Lower lobe of right lung (tissue), 2 donors: ENCODE results near the gene MALT1. TPM values are rescaled to one million over a fixed set of nuclear protein-coding genes. Genes with fewer than 3 reads are reported as not detected.
A peak's percentile ranks its signal among the peaks of the same experiment; 100 is the strongest.

Experiments used
- ATAC-seq, 2 donors: fragments of 200-7000 bp; cut with Tn5 transposase; one replicate each; pipeline ENCODE4 v1.9.1; 2020 to 2022; ENCODE audit warnings: mild to moderate bottlenecking in 2 of 2, moderate library complexity in 2 of 2
- DNase-seq: peaks from one replicate; pipeline ENCODE4 v3.0.0-alpha.2; 2020
- H3K27ac ChIP-seq: fragments of 200-600 bp; one replicate; pipeline ENCODE4 v1.8.0; 2022
- H3K27me3 ChIP-seq: fragments of 200-600 bp; one replicate; pipeline ENCODE4 v1.8.0; 2022; ENCODE audit warnings: low read depth
- H3K36me3 ChIP-seq: fragments of 200-600 bp; one replicate; pipeline ENCODE4 v1.8.0; 2022; ENCODE audit warnings: mild to moderate bottlenecking
- H3K4me1 ChIP-seq: fragments of 200-600 bp; one replicate; pipeline ENCODE4 v1.8.0; 2022
- H3K4me3 ChIP-seq: fragments of 200-600 bp; one replicate; pipeline ENCODE4 v1.8.0; 2022; ENCODE audit warnings: mild to moderate bottlenecking
- H3K9me3 ChIP-seq: fragments of 200-600 bp; one replicate; pipeline ENCODE4 v1.8.0; 2022
- intact Hi-C: fragments of 100-400 bp; cut with DNase I; formaldehyde crosslinking; loops from one replicate; pipeline ENCODE4 v1.11.0; 2022
- total RNA-seq: library from RNA; stranded (reverse); fragmentation: NEBNext Ultra II Directional; extraction: Animal tissue kit (Norgen Biotek cat#: 25700); gene quantifications from one replicate; pipeline ENCODE4 v1.2.1, GENCODE V29; 2021
- TF ChIP-seq, protein P1 (sequence below): fragments of 200-600 bp; IDR thresholded peaks from one replicate; pipeline ENCODE4 v1.8.0; 2022; ENCODE audit warnings: antibody characterized with exemption, mild to moderate bottlenecking
- donor health status: DM: no; HTN: yes; CAD: no; lungs with severe emphysema.

The MALT1 gene
- total RNA-seq, 1 donor from 2014 or later: 23.1 TPM

- Histone ChIP-seq H3K36me3 (no peaks in the 10 kb centered on the region), H3K27ac (no peak overlapping the region), H3K9me3 (no peaks in the 10 kb centered on the region), H3K4me1 (peaks cover 8% of the 10 kb centered on the region), H3K27me3 (no peaks in the 10 kb centered on the region), H3K4me3 (no peak overlapping the region)
- ATAC-seq (peak in 1 of 2 donors; percentile 11), DNase-seq (no peak)
- TF ChIP-seq, protein P1, sequence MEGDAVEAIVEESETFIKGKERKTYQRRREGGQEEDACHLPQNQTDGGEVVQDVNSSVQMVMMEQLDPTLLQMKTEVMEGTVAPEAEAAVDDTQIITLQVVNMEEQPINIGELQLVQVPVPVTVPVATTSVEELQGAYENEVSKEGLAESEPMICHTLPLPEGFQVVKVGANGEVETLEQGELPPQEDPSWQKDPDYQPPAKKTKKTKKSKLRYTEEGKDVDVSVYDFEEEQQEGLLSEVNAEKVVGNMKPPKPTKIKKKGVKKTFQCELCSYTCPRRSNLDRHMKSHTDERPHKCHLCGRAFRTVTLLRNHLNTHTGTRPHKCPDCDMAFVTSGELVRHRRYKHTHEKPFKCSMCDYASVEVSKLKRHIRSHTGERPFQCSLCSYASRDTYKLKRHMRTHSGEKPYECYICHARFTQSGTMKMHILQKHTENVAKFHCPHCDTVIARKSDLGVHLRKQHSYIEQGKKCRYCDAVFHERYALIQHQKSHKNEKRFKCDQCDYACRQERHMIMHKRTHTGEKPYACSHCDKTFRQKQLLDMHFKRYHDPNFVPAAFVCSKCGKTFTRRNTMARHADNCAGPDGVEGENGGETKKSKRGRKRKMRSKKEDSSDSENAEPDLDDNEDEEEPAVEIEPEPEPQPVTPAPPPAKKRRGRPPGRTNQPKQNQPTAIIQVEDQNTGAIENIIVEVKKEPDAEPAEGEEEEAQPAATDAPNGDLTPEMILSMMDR: no peak
- intact Hi-C loops: no loop called here
Measured at GRCh38 chr18:58657081-58657480, 14.2 kb upstream of the MALT1 start.

DNA sequence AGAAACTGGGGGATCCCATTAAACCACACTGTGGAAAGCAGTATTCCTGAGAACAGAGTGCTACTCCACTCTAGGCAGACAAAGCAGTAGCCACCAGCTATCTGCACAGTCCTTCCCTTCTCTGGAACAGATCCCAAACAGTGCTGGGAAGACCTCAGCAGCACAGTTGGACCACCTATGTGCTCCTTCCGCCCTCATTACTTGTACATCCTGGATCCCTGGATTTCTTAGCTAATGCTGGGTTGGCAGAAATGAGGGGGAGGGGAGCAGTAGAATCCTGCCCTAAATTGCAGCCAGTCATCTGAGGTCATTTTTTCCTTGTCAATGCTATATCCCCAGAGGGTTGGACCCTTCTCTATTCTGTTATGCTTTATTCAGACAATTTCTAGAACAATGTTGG is 13.8 kb upstream of the MALT1 start:
- Histone ChIP-seq H3K27me3 (no peaks in the 10 kb centered on the region), H3K9me3 (no peaks in the 10 kb centered on the region), H3K36me3 (no peaks in the 10 kb centered on the region), H3K4me1 (peaks cover 8% of the 10 kb centered on the region), H3K27ac (no peak overlapping the region), H3K4me3 (no peak overlapping the region)
- TF ChIP-seq, protein P1: no peak
- DNase-seq (no peak), ATAC-seq (peak in 1 of 2 donors; percentile 37)
- intact Hi-C loops: no loop called here

- H3K27ac ChIP-seq: no peak overlapping the region
- H3K9me3 ChIP-seq: no peaks in the 10 kb centered on the region
- TF ChIP-seq, protein P1: no peak
- ATAC-seq: no peak
- no peak overlapping the region for H3K4me3 ChIP-seq
- no peaks in the 10 kb centered on the region for H3K27me3 ChIP-seq
- H3K36me3 ChIP-seq: no peaks in the 10 kb centered on the region
- peaks cover 8% of the 10 kb centered on the region for H3K4me1 ChIP-seq
- intact Hi-C loops: no loop called here
- no peak for DNase-seq
Measured at GRCh38 chr18:58659691-58660090, 11.6 kb upstream of the MALT1 start.

DNA sequence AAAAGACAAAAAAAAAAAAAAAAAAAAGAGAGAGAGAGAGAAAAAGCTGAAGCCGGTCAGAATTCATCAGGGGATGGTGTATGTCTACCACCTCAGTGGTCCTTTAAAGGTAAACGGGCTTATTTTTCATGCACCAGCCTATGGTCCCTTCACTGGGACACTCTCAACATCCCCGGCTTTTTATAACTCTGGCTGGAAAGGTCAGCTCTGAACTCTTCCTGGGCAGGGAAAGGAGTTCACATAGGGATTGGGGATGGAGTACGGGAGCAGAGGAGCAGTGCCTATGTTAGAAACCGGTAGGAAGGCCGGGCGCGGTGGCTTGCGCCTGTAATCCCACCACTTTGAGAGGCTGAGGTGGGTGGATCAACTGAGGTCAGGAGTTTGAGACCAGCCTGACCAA is 10.3 kb upstream of the MALT1 start:
- no peaks in the 10 kb centered on the region for H3K27me3 ChIP-seq
- peaks cover 8% of the 10 kb centered on the region for H3K4me1 ChIP-seq
- TF ChIP-seq, protein P1: no peak
- no peaks in the 10 kb centered on the region for H3K36me3 ChIP-seq
- no peak overlapping the region for H3K4me3 ChIP-seq
- no peaks in the 10 kb centered on the region for H3K9me3 ChIP-seq
- no peak for ATAC-seq
- DNase-seq: no peak
- H3K27ac ChIP-seq: no peak overlapping the region
- intact Hi-C loops: no loop called here

- H3K36me3 ChIP-seq: no peaks in the 10 kb centered on the region
- H3K27ac ChIP-seq: no peak overlapping the region
- intact Hi-C loops: no loop called here
- no peaks in the 10 kb centered on the region for H3K27me3 ChIP-seq
- H3K4me1 ChIP-seq: peaks cover 8% of the 10 kb centered on the region
- DNase-seq (no peak), ATAC-seq (no peak)
- H3K9me3 ChIP-seq: no peaks in the 10 kb centered on the region
- TF ChIP-seq, protein P1: no peak
- no peak overlapping the region for H3K4me3 ChIP-seq
Measured at GRCh38 chr18:58661423-58661822, 9.8 kb upstream of the MALT1 start.

- DNase-seq (no peak), ATAC-seq (no peak)
- no peak overlapping the region for H3K4me3 ChIP-seq
- no peaks in the 10 kb centered on the region for H3K9me3 ChIP-seq
- intact Hi-C loops: no loop called here
- TF ChIP-seq, protein P1: no peak
- peaks cover 8% of the 10 kb centered on the region for H3K4me1 ChIP-seq
- no peaks in the 10 kb centered on the region for H3K27me3 ChIP-seq
- H3K27ac ChIP-seq: no peak overlapping the region
- H3K36me3 ChIP-seq: no peaks in the 10 kb centered on the region
Measured at GRCh38 chr18:58662118-58662517, 9.1 kb upstream of the MALT1 start.
